Sigmoid colon (tissue), 4 donors: ENCODE measurements around the gene RASAL2.

Experiments used
- CTCF ChIP-seq, 4 experiments: fragments of 450-650 bp in 3 of 4; fragments of 200-600 bp in 1 of 4; IDR thresholded peaks; one replicate each; pipeline ENCODE4 v1.5.1; 2016 to 2019; ENCODE audit warnings: antibody characterized with exemption in 4 of 4, mild to moderate bottlenecking in 3 of 4, moderate library complexity in 2 of 4
- EP300 ChIP-seq, 4 donors: sonication (generic); formaldehyde crosslinking; IDR thresholded peaks; one replicate each; pipeline ENCODE4 v1.6.1; 2017; ENCODE audit warnings: antibody characterized with exemption in 4 of 4
- POLR2AphosphoS5 ChIP-seq, 4 donors: sonication (generic); formaldehyde crosslinking; IDR thresholded peaks; one replicate each; pipeline ENCODE4 v1.6.1; 2017; ENCODE audit warnings: antibody characterized with exemption in 4 of 4

- TF ChIP-seq CTCF (IDR thresholded peaks at IDR 0.05) (no peak), POLR2AphosphoS5 (IDR thresholded peaks at IDR 0.05) (no peak), EP300 (IDR thresholded peaks at IDR 0.05) (no peak)
Measured at GRCh38 chr1:178330153-178330552, 236.2 kb downstream of the RASAL2 start.
